GM18867 (cell line): ENCODE measurements around the gene KMT2E.
"Not testable (repeated sequence)": the region's sequence is repeated elsewhere in the genome, so short reads cannot be mapped to it uniquely, and the experiment has no call there.

ENCODE experiments used
- ATAC-seq: cut with Tn5 transposase; IDR thresholded peaks from one replicate; pipeline ENCODE4 v1.9.1; 2021; ENCODE audit warnings: mild to moderate bottlenecking, moderate library complexity; ENCODE audit not compliant: unreplicated experiment

Gene KMT2E

DNA sequence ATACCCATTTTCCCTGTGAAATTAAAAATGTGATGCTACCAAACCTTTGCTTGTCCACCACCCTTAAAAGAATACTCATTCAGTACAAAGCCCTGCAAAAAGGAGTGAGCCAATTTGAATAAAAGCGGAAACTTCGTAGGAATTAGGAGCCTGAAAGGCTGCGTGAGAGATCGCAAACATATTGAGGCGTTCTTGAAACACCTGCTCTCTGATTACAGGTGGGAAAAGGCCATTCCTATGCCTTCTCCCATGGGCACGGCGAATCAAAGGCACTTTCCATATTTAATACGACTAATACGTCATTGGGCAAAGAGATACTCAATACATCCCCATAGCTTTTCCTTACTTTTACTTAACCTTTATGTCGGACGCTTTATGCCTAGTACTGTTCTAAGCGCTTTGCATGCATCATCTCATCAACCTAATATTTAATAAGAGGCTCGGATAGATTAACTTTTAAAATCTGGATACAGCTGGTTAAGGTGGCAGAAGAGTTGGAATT is 30.9 kb upstream of the KMT2E start:
- no peak for ATAC-seq

DNA sequence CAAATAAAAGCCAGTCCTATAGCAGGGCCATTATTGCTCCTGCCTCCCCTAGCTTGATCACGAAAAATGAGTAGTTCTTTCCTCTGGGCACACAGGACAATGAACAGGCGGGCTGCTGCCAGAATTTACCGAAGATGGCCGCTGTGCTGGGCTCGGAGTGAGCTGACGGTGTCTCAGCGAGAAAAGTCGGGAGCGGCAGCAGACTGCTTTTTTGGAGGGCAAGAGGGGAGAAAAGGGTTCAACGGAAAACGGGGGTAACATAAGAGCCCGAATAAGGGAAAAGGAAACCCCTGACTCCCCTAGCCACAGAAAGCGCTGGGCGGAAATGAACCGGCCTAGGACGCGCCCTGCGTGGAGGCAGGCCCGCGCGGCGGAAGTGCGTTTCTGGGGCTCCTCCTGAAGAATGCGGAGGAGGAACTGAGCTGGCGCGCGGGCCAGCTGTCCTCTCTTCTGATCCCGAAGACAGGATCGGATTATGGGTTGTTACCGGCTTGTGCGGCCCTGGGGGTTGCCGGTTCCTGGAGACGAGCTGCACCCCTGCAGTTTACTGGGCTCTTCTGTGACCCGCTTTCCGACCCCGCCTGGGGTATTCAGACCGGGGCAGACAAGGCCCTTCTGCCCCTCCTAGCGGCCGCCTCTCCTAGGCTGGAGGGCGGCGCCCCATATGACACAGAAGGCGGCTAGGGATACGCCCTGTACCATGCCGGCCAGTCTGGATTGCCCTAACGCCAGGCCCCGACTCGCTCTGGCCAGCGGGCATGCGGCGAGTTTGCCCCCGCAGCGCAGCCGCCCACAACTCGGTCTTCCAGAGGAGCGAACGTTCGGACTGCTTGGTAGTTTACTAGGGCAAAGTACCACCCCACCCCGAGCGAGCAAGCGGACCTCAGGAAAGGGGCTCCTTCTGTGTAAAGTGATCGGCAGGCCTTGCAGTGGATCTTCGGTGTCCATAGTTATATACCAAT is 30.1 kb upstream of the KMT2E start:
- ATAC-seq = peak; percentile 92

DNA sequence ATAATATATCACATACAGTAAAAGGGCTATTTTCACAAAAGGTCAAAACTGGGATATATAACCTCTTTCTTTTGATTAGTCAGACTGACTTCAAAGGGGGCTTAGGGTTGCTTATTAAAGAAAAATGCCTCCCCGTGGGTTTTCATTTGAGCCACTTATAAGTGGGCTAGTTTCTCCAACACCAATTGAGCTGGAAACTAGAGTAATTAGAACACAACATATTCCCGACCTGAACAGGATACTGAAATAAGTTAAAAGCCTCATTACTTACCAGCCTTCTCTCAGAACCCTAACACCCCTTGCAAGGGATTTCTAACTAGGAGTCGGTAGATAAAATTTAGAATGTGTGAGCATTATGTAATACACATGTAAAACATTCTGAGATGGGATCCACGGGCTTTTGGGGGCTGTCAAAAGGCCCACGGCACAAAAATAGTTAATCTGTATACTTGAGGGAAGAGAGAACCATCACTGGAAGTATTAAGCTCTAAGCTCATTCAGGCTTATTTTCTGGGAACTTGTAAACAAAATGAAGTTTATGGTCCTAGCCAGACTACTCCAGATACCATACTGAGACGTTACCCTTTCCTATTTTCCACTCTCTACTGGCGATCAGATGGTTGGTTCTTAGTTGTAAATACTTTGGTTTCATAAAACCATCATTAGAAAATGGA is 29.3 kb upstream of the KMT2E start:
- no peak for ATAC-seq

DNA sequence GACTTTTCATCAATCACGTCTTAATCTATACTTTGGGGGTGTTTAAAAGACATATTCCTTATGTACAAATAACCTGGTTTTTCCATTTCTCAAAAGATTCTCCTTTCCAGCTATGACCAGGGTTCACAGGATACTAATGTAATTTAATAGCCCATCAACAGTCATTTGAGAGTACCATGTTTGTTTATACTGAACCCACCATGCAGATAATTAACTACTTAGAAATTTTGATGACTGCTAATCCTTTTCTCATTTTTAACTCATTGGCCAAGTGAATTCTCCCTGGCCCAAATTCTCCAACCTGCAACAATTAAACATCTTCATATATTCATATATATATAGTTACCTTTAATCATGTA is 28.8 kb upstream of the KMT2E start:
- no peak for ATAC-seq

DNA sequence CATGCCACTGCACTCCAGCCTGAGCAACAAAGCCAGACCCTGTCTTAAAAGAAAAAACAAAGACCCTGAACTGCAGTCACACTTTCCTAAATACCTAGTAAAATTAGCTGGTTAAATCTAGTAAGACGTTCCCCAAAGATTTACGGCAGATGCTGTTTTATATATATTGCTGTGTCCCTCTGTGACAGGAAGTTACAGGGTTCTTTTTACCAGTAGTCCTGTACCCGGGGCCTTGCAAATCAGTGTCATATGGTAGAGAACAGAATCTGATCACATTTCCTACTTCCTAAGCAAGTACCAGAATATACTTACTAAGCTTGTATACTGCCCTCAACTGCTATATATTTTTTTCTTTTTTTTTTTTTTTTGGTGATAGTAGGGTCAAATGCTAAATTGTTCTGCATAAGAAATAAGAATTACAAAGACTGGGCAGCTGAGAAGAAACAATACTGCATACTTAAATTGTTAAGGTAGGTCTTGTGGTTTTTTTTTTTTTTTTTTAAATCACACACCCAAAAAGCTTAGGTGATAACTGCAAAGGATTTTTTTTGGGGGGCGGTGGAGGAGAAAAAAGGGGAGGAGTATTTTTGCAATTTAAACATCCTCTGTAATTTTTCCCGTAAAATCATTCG is 27.3 kb upstream of the KMT2E start:
- no peak for ATAC-seq

DNA sequence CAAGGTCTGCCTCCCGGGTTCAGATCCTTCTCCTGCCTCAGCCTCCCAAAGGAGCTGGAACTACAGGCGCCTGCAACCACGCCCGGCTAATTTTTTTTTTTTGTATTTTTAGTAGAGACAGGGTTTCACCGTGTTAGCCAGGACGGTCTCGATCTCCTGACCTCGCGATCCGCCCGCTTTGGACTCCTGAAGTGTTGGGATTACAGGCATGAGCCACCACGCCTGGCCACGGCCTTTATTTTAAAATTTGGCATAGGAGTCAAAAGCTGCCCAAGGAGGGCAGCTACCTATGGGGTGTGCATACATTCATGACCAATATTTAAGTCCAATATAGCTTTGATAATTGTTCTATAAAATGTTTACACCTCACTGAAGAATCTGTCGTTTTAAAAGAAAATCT is 26.6 kb upstream of the KMT2E start:
- not testable (repeated sequence) for ATAC-seq

DNA sequence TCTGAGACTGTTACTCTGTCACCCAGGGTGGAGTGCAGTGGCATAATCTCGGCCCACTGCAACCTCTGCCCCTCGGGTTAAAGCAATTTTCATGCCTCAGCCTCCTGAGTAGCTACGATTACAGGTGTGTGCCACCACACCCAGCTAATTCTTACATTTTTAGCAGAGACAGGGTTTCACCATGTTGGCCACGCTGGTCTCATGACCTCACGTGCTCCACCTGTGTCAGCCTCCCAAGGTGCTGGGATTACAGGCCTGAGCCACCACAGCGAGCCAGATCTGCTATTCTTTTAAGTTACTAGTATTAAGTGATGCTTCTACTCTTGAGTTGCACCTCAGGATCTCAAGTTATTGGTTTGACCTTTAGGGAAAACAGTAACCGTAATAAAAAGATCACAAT is 23.0 kb upstream of the KMT2E start:
- no peak for ATAC-seq

DNA sequence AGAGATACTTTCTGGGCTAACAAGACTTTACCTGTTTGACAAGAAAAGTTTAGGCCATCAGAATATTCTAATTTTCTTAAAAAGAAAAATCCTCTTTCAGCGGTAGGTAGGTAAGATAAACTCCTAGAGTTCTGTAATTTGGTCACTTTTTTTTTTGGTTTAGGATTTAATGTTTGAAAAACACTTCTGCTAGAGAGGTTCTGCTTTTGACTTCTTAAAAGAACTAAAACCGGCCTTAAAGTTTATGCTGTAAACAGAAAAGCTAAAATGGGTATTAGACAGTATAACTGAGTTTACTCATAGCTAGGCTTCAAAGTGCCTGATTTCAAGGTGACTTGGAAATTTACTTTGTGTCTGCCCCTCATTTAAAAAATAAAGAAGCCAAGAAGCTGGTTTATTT is 21.7 kb upstream of the KMT2E start:
- no peak for ATAC-seq

DNA sequence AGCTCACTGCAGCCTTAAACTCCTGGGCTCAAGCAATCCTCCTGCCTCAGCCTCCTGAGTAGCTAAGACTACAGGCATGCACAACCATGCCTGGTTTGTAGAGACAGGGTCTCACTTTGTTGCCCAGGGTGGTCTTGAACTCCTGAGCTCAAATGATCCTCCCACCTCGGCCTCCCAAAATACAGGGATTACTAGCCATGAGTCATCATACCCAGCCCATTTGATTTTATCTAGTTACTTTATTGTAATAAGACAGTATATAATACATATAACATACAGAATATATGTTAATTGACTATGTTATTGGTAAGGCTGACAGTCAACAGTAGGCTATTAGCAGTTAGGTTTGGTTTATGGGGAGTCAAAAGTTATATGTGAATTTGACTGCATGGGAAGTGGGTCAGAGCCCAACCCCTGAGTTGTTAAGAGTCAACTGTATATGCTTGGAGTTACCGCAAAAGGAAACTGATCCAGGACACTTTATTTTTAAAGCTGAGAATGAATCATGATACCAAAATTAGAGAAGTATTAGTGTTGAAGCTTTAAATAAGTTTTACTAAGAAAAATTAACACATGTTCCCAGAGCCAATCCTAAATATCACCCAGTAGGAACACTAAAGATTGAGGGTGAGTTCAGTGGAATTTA is 20.7 kb upstream of the KMT2E start:
- no peak for ATAC-seq

DNA sequence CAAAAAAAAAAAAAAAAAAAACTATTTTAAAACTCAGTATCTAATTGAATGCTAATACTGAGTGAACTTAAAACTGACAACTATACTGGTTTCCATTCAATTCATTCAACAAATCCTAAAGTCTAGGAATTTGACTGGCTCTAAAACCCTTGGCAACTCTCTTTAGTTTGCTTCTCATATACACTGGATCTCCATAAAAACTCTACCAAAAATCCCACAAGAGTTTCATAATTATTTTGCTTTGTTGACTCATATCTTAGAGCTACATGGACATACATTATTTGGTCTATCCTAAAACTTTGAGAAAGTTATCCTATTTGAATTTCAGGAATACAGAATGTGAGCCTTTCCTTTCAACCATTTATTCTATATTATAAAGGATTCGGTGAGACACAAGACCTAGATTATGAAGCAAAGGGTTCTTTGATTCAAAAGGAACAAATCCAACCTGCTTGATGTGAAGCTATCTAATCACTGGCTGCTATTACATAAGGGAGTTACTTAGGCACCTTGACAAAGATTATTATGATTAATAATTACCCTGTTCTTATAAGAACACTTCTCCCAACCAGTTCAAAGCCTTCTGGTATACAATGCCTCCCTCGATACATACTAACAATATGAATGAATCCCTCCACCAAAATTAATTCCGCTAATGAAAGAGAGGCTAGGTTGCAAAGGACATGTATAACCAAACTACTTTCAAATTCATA is 15.8 kb upstream of the KMT2E start:
- ATAC-seq = no peak

DNA sequence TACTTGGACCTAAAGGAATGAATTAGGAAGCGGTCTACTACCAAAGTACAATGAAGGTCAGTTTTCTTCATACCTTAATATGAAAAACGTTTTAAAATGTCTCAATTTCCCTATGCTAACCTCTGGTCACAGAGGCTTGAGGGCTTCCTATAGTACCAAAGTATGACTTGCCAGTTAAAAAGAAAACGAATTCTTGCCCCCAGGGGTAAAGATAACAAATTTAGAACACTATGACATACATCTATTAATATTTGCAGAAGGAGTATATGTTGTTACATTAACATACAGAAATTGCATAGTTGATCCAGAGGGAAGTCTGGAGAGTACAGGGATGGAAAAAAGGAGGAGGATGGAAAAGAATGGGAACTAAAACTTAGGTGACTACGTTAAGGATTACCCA is 13.8 kb upstream of the KMT2E start:
- ATAC-seq = no peak

DNA sequence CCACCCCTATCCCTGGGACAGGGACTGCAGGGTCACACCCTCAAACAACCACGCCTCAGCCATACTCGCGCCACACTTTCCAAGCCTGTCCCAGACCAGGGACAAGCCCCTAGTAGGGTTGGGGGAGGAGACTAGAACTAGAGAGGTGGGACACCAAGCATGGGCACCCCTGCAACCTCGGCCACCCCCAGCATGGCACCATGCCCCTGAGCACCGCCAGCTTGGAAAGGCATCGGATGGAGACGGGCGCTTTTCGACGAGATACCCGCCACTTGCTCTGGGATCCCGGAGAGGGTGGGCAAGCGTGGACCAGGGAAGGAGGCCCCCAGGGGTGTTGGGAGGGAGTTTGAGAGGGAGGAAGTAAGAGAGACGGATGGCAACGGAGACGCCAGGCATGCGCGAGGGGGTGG is 13.1 kb upstream of the KMT2E start:
- no peak for ATAC-seq

DNA sequence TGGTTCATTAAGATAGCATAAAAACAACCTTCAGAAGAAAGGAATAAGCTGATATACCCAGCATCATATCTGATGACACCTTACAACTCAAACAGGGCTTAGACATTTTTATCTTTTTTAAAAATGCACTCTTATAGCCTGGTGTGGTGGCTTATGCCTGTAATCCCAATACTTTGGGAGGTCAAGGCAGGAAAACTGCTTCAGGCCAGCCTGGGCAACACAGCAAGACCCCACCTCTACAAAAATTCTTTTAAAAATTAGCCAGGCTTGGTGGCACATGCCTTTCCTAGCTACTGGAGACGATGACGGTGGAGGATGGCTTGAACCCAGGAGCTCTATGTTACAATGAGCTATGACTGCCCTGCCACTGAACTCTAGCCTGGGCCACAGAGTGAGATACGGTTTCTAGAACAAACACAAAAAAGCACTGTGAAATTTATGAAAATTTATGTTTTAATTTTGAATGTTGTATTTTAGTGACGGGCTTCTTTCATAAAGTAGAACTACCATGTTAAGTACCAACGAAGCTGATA is 12.3 kb upstream of the KMT2E start:
- no peak for ATAC-seq

DNA sequence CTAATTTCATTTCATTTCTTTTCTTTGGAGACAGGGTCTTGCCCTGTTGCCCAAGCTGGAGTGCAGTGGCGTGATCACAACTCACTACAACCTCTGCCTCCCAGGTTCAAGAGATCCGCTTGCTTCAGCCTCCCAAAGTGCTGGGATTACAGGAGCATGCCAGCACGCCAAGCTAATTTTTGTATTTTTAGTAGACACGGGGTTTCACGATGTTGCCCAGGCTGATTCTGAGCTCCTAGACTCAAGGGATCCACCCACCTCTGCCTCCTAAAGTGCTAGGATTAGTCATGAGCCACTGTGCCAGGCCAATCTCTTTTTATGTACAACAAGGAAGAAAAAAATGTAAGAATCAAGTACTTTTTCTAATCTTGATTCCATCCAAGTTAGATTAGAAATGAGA is 10.7 kb upstream of the KMT2E start:
- ATAC-seq = no peak

DNA sequence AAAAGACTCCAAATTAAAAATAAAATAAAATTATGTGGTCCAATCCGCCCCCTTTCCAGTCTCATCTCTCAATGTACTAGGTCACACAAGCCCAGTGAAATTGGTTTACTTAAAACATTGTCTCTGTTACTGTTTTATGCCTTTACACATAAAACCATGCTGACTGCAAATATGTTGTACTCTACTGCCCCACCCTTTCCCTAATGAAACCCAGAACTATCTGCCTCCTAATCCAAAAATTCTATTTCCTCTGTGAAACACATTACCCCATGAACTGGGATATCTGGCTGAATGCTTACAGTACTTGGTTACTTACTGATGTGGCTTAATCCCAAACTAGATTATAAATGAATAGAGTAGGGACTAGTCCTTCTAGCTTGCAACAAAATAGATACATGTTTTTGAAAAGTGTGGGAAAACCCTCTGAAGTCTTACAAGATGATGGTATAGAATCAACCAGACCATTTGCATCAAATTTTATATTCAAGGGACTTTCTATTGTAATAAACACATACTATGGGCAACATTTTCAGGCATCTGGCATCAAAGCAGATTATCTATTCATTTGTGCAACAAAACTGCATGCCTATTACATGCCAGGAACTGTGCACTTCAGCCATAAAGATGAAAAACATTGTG is 10.0 kb upstream of the KMT2E start:
- ATAC-seq = no peak

DNA sequence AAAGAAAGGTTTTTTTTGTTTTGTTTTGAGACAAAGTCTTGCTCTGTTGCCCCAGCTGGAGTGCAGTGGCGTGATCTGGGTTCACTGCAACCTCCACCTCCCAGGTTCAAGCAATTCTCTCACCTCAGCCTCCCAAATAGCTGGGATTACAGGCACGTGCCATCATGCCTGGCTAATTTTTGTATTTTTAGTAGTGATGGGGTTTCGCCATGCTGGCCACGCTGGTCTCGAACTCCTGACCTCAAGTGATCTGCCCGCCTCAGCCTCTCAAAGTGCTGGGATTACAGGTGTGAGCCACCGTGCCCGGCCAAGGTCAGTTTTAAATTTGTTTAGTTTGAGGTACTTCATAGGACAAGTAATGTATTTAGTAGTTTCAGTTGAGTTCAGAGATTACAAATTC is 9.0 kb upstream of the KMT2E start:
- ATAC-seq = not testable (repeated sequence)

DNA sequence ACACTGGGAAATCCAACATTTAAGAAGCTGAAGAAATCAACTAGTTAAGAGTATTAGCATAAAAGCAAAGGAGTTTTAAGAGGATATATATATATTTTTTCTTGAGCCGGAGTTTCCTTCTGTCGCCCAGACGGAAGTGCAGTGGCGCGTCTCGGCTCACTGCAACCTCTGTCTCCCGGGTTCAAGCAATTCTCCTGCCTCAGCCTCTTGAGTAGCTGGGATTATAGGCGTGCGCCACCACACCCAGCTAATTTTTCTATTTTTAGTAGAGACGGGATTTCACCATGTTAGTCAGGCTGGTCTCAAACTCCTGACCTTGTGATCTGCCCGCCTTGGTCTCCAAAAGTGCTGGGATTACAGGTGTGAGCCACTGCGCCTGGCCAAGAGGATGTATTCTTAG is 8.5 kb upstream of the KMT2E start:
- not testable (repeated sequence) for ATAC-seq

DNA sequence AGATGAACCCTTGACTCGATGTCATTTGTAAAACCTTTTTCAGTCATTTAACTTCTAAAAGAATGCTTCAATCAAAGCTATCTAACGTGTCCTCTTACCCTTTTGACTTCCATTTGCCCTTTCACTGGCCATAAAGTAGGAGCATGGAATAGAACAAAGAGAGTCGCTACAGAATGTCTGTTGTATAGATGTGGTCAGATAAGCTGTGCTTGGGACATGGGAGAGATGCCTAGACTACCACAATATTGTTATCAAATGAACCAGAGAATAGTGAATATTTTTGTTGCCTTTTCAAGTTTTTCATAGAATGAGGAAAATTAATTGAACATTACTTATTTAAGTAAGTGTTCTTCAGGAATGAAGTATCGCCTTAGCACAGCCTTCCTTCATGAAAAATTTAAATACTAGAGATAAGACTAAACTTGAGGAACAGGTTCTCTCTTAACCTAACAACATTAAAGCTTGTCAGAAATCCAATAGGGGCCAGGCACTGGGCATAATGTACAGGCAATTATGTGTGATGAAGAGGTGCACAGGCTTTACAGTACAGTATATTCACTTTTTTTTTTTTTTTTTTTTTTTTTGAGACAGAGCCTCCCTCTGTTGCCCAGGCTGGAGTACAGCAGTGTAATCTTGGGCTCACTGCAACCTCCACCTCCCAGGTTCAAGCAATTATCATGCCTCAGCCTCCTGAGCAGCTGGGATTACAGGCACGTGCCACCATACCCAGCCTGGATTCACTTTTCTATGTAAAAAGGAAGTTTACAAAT is 7.5 kb upstream of the KMT2E start:
- no peak for ATAC-seq

DNA sequence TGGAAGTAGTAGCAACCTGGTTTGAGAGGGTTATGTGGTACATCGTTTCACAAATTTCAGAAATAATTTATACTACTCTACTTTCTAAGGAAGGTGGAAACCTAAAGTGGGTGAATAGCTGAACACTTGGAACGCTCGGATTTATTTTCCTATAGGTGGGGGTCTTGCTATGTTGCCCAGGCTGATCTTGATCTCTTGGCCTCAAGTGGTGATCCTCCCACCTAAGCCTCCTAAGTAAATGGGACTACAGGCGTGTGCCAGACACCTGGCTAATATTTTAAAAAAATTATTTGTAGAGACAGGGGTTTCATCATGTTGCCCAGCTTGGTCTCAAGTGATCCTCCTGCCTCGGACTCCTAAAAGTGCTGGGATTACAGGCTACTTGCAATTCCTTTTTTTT is 6.7 kb upstream of the KMT2E start:
- no peak for ATAC-seq
